NCI-H510A (cell line): ENCODE measurements around the gene GAGE12E.
"Not testable (repeated sequence)": the region's sequence is repeated elsewhere in the genome, so short reads cannot be mapped to it uniquely, and the experiment has no call there.

ENCODE experiments used
- DNase-seq: peaks from one replicate; lab custom pipeline; 2025; lab: John Stamatoyannopoulos, UW

The GAGE12E gene

DNA sequence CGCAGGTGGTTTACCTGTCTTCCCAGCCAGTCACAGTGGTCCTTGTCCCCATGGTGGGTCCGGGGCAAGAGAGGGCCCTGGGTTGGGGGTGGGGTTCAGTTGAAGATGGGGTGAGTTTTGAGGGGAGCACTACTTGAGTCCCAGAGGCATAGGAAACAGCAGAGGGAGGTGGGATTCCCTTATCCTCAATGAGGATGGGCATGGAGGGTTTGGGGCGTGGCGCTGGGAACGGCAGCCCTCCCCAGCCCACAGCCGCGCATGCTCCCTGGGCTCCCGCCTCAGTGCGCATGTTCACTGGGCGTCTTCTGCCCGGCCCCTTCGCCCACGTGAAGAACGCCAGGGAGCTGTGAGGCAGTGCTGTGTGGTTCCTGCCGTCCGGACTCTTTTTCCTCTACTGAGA is at the start of gene GAGE12E:
Gene GAGE12E, plus strand, starts transcription at position 301 of the 400 bp plus-strand sequence. CDS start 1,155 bp downstream, outside the sequence.
- not testable (repeated sequence) for DNase-seq

GRCh38 chrX:49531877-49532276 is 19.2 kb upstream of the GAGE12E start, which contains the start of gene GAGE12C:
TSS of gene GAGE12C (plus strand) at chrX:49532177. CDS start at chrX:49533332, 1,155 bp downstream.
- DNase-seq, result not testable (repeated sequence)

GRCh38 chrX:49541433-49541832 is 9.7 kb upstream of the GAGE12E start, which contains the start of gene GAGE12D:
TSS of gene GAGE12D (plus strand) at chrX:49541733. CDS start at chrX:49542888, 1,155 bp downstream.
- not testable (repeated sequence) for DNase-seq

- not testable (repeated sequence) for DNase-seq
These were observed 9.5 kb downstream of the GAGE12E start, which contains the start of gene GAGE12F for GRCh38 chrX:49560542-49560941. TSS of gene GAGE12F (plus strand) at chrX:49560842. CDS start at chrX:49561997, 1,155 bp downstream.

GRCh38 chrX:49568728-49569127 is 17.6 kb downstream of the GAGE12E start:
- DNase-seq, result not testable (repeated sequence)

DNA sequence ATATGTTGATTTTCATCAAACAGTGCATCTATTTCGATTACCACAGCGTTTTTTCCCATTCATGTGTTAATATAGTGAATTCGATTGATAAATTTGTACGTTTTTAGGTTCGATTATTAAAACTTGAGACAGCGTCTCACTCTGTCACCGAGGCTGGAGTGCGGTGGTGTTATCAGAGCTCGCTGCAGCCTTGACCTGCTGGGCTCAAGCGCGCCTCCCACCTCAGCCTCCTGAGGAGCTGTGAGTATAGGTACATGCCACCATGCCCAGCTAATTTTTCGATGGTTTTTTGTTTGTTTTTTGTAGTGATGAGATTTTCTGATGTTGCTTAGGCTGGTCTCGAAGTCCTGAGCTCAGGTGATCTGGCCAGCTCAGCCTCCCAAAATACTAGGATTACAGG is 18.1 kb downstream of the GAGE12E start:
- not testable (repeated sequence) for DNase-seq

- not testable (repeated sequence) for DNase-seq
These were observed 19.0 kb downstream of the GAGE12E start, which contains the start of gene GAGE12G for GRCh38 chrX:49570100-49570499. TSS of gene GAGE12G (plus strand) at chrX:49570400. CDS start at chrX:49571555, 1,155 bp downstream.

- DNase-seq, result not testable (repeated sequence)
These were observed 28.6 kb downstream of the GAGE12E start, which contains the start of gene GAGE12H for GRCh38 chrX:49579649-49580048. TSS of gene GAGE12H (plus strand) at chrX:49579949. CDS start at chrX:49581104, 1,155 bp downstream.

- DNase-seq, result not testable (repeated sequence)
These were observed 38.1 kb downstream of the GAGE12E start, which contains the start of gene GAGE2A for GRCh38 chrX:49589196-49589595. TSS of gene GAGE2A (plus strand) at chrX:49589496. CDS start at chrX:49590651, 1,155 bp downstream.

DNA sequence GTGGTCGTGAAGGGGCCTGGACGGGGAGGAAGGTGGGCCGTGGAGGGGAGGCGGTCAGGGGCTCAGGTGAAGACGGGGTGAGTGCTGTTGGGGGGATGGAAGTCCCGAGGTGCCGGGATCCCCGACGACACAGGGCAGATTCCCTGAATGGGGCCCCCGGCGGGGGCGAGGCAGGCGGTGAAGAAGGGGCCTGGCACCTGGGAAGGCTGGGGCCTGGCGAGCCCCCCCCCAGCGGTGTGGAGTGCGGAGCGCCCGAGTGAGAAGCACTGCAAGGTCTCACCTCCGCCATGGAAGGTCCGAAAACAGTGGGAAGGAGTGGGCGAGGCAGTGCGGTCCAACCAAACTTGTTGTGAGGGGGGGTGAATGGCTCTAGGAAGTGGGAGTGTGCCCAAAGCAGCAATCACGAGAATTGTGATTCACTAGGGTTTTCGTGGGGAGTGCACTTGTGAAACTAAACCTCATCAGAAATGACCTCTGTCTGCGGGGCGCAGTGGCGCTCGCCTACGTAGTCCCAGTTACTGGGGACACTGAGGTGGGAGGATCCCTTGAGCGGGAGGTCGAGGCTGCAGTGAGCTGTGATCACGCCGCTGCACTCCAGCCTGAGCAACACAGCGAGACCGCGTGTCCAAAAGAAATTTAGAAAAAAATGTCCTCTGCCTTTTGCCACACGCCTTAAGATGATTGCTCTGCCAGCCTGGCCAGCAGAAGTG is 38.8 kb downstream of the GAGE12E start:
- not testable (repeated sequence) for DNase-seq

GRCh38 chrX:49590488-49590887 is 39.4 kb downstream of the GAGE12E start:
- DNase-seq, result not testable (repeated sequence)

GRCh38 chrX:49598720-49599119 is 47.6 kb downstream of the GAGE12E start, which contains the start of gene GAGE1:
TSS of gene GAGE1 (plus strand) at chrX:49599020. CDS start at chrX:49600175, 1,155 bp downstream.
- not testable (repeated sequence) for DNase-seq
